Mesenchymal stem cell (in vitro differentiated cells and primary cell): Measurements from ENCODE around the gene CNBP.

Source experiments
- DNase-seq: peaks from one replicate; pipeline ENCODE4 v3.0.0-alpha.2; 2013
- H2AFZ ChIP-seq: one replicate; pipeline ENCODE4 v1.6.1; 2013; ENCODE audit warnings: low read depth, mild to moderate bottlenecking, control low read depth, inconsistent platforms, low read length, moderate library complexity
- H2AK5ac ChIP-seq: 2 replicates; pipeline ENCODE4 v1.6.1; 2013; ENCODE audit warnings: low read length, moderate library complexity, mild to moderate bottlenecking, inconsistent platforms; ENCODE audit not compliant: severe bottlenecking
- H2BK120ac ChIP-seq: one replicate; pipeline ENCODE4 v1.6.1; 2013; ENCODE audit warnings: low read depth, mild to moderate bottlenecking, inconsistent platforms, low read length, moderate library complexity
- H2BK12ac ChIP-seq, 2 experiments: one replicate each; pipeline ENCODE4 v1.6.1; 2013; ENCODE audit warnings: inconsistent platforms in 2 of 2, low read length in 2 of 2, mild to moderate bottlenecking in 2 of 2, moderate library complexity in 2 of 2, control low read depth in 1 of 2
- H2BK15ac ChIP-seq: one replicate; pipeline ENCODE4 v1.6.1; 2013; ENCODE audit warnings: mild to moderate bottlenecking, low read depth, inconsistent platforms; ENCODE audit not compliant: poor library complexity, severe bottlenecking
- H2BK5ac ChIP-seq: 2 replicates; pipeline ENCODE4 v1.6.1; 2013; ENCODE audit warnings: low read depth, mild to moderate bottlenecking, low read length, control low read depth, inconsistent platforms; ENCODE audit not compliant: poor library complexity, severe bottlenecking
- H3K14ac ChIP-seq, 2 experiments: one replicate each; pipeline ENCODE4 v1.6.1; 2013; ENCODE audit warnings: inconsistent platforms in 2 of 2, low read length in 2 of 2, control low read depth in 1 of 2, mild to moderate bottlenecking in 1 of 2, moderate library complexity in 1 of 2
- H3K18ac ChIP-seq, 2 experiments: one replicate each; pipeline ENCODE4 v1.6.1; 2013; ENCODE audit warnings: inconsistent platforms in 2 of 2, low read length in 2 of 2, control low read depth in 1 of 2, low read depth in 1 of 2, mild to moderate bottlenecking in 1 of 2
- H3K23ac ChIP-seq, 2 experiments: one replicate each; pipeline ENCODE4 v1.6.1; 2013; ENCODE audit warnings: inconsistent platforms in 2 of 2, low read length in 2 of 2, mild to moderate bottlenecking in 2 of 2, moderate library complexity in 2 of 2, control low read depth in 1 of 2
- H3K27ac ChIP-seq: 2 replicates; pipeline ENCODE4 v1.5.1; 2013; ENCODE audit warnings: mild to moderate bottlenecking, moderate library complexity, low read length, control low read depth, inconsistent platforms; ENCODE audit not compliant: poor library complexity, severe bottlenecking
- H3K27me3 ChIP-seq, 2 experiments: 2 replicates each; pipeline versions ENCODE4 v1.6.1 to v1.7.0; 2013; ENCODE audit warnings: low read length in 2 of 2, mild to moderate bottlenecking in 2 of 2, moderate library complexity in 2 of 2, control low read depth in 1 of 2, inconsistent platforms in 1 of 2; ENCODE audit not compliant: control insufficient read depth in 1 of 2, insufficient read depth in 1 of 2
- H3K36me3 ChIP-seq, 2 experiments: 2 replicates each; pipeline versions ENCODE4 v1.6.1 to v1.7.0; 2013; ENCODE audit warnings: low read length in 2 of 2, control low read depth in 1 of 2, inconsistent platforms in 1 of 2, low read depth in 1 of 2, mild to moderate bottlenecking in 1 of 2; ENCODE audit not compliant: insufficient read depth in 2 of 2, control insufficient read depth in 1 of 2
- H3K4ac ChIP-seq, 2 experiments: one replicate each; pipeline ENCODE4 v1.6.1; 2013; ENCODE audit warnings: inconsistent platforms in 2 of 2, low read length in 2 of 2, mild to moderate bottlenecking in 2 of 2, moderate library complexity in 2 of 2, control low read depth in 1 of 2, low read depth in 1 of 2
- H3K4me1 ChIP-seq: 2 replicates; pipeline ENCODE4 v1.6.1; 2013; ENCODE audit warnings: low read depth, low read length, control low read depth; ENCODE audit not compliant: control insufficient read depth, insufficient read depth
- H3K4me2 ChIP-seq: 2 replicates; pipeline ENCODE4 v1.6.1; 2013; ENCODE audit warnings: low read length, mild to moderate bottlenecking, inconsistent platforms; ENCODE audit not compliant: poor library complexity, severe bottlenecking
- H3K4me3 ChIP-seq, 2 experiments: 2 replicates each; pipeline versions ENCODE4 v1.5.1 to v1.7.0; 2013; ENCODE audit warnings: low read length in 2 of 2, mild to moderate bottlenecking in 2 of 2, control low read depth in 1 of 2, low read depth in 1 of 2; ENCODE audit not compliant: insufficient read depth in 1 of 2
- H3K79me1 ChIP-seq: replicated peaks from 2 replicates; pipeline ENCODE4 v1.6.1; 2013; ENCODE audit warnings: mild to moderate bottlenecking, control low read depth, low read length, inconsistent platforms; ENCODE audit not compliant: poor library complexity, severe bottlenecking
- H3K9ac ChIP-seq: 2 replicates; pipeline ENCODE4 v1.7.0; 2013; ENCODE audit warnings: mild to moderate bottlenecking, low read length, moderate library complexity
- H3K9me3 ChIP-seq: 2 replicates; pipeline ENCODE4 v1.7.0; 2013; ENCODE audit warnings: mild to moderate bottlenecking, low read length; ENCODE audit not compliant: control insufficient read depth
- H4K8ac ChIP-seq: one replicate; pipeline ENCODE4 v1.6.1; 2013; ENCODE audit warnings: inconsistent platforms, mild to moderate bottlenecking, low read length, moderate library complexity
- H4K91ac ChIP-seq: one replicate; pipeline ENCODE4 v1.6.1; 2013; ENCODE audit warnings: mild to moderate bottlenecking, low read length, inconsistent platforms
- WGBS: methylation state at CpG from one replicate; pipeline ENCODE4 v1.1.7; 2013; ENCODE audit warnings: mixed read lengths; 5-methylcytosine and 5-hydroxymethylcytosine counted together

CNBP gene

DNA sequence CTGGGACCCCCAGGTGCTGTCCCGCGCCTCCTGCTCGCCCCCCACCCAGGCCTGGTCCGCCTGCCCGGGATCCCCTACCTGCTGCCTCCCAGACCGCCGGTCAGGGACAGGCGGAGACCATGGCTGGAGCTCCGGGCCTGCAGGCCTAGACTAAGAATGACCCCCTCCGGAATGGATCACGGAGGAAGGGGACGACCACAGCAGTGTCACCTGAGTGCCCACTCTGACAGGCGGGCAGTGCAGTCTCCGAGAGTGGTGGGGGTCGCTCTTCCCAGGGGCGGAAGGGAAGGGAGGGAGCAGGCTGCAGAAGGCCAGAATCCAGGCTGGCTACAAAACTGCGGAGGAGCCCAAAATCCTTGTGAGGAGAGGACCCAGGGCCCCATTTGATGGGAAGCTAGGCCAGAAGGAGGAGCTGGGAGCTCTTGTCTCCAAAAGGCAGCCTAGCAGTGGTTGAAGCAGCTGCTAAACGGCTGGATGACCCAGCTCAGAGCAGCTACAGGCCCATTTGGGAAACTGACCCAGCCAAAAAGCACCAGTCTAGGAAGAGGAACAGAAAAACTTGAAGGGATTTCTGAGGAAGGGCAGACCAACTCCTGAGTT, 61.2 kb downstream of the CNBP start:
- Histone ChIP-seq H2BK5ac (no peak overlapping the region), H3K27me3 (no peaks in the 10 kb centered on the region), H3K79me1 (peaks cover 1% of the 10 kb centered on the region), H2BK12ac (peak overlapping the region in 1 of 2 experiments; percentile 94), H3K9ac (no peak overlapping the region), H3K4me3 (peak overlapping the region in 1 of 2 experiments; percentile 69), H3K27ac (peak overlapping the region; percentile 23), H3K4me2 (peak overlapping the region; percentile 77), H3K14ac (no peak overlapping the region), H4K91ac (peak overlapping the region; percentile 71), H2BK15ac (peak overlapping the region; percentile 97), H3K9me3 (no peaks in the 10 kb centered on the region), H2AFZ (peak overlapping the region; percentile 58), H2AK5ac (peak overlapping the region; percentile 38), H3K18ac (peak overlapping the region; percentile 47 to 98), H4K8ac (peak overlapping the region; percentile 90), H2BK120ac (peak overlapping the region; percentile 87), H3K4ac (peak overlapping the region in 1 of 2 experiments; percentile 59), H3K4me1 (peaks cover 19% of the 10 kb centered on the region), H3K23ac (peak overlapping the region in 1 of 2 experiments; percentile 70), H3K36me3 (peaks cover 15 to 25% of the 10 kb centered on the region in 2 experiments)
- WGBS, result 33% methylated on average over 18 of the region's 18 CpGs
- peak; percentile 37 for DNase-seq

DNA sequence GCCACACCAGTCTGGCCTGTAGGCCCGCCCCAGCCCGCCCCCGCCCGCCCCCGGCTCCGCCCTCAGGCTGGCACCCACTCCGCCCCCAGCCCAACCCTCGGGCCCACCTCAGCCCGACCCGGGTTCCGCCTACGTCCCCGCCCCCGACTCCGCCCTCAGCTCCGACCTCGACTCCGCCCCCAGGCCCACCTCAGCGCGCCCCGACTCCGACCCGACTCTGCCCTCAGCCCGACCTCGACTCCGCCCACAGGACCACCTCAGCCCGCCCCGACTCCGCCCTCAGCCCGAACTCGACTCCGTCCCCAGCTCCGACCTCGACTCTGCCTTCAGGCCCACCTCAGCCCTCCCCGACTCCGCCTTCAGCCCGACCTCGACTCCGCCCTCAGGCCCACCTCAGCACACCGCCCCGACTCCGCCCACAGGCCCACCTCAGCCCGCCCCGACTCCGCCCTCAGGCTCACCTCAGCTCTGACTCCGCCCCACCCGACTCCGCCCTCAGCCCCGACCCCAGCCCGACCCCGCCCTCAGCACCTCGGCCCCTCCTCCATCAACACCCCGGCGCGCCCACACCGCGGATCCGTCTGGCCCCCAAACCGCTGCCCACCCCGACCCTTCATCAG, 61.8 kb downstream of the CNBP start, which contains the start of gene RAB43:
Gene RAB43 (minus strand): TSS at position 13 of the 620 bp plus-strand sequence. CDS start 315 bp downstream, outside the sequence.
- peak; percentile 82 for DNase-seq
- peak within 1 kb of the TSS; percentile 38 for H2AK5ac ChIP-seq
- H3K4me1 ChIP-seq, result peaks cover 19% of the 10 kb centered on the region
- peak within 1 kb of the TSS; percentile 98 for H3K18ac ChIP-seq
- H3K23ac ChIP-seq, result peak within 1 kb of the TSS; percentile 5 to 96
- H3K4ac ChIP-seq, result peak within 1 kb of the TSS; percentile 86 to 96
- peak within 1 kb of the TSS; percentile 88 for H4K91ac ChIP-seq
- peak within 1 kb of the TSS in 1 of 2 experiments; percentile 94 for H2BK12ac ChIP-seq
- H2BK5ac ChIP-seq, result no peak within 1 kb of the TSS
- peak within 1 kb of the TSS; percentile 97 for H2BK15ac ChIP-seq
- H3K9me3 ChIP-seq, result no peaks in the 10 kb centered on the region
- peaks cover 1% of the 10 kb centered on the region for H3K79me1 ChIP-seq
- 1% methylated on average over 54 of the region's 60 CpGs for WGBS
- peak within 1 kb of the TSS; percentile 93 for H2BK120ac ChIP-seq
- H3K4me2 ChIP-seq, result peak within 1 kb of the TSS; percentile 93
- H3K27ac ChIP-seq, result peak within 1 kb of the TSS; percentile 86
- H3K14ac ChIP-seq, result peak within 1 kb of the TSS; percentile 95 to 96
- no peaks in the 10 kb centered on the region for H3K27me3 ChIP-seq
- peak within 1 kb of the TSS; percentile 85 to 87 for H3K4me3 ChIP-seq
- peak within 1 kb of the TSS; percentile 90 for H4K8ac ChIP-seq
- peaks cover 14 to 21% of the 10 kb centered on the region in 2 experiments for H3K36me3 ChIP-seq
- H2AFZ ChIP-seq, result peak within 1 kb of the TSS; percentile 90
- H3K9ac ChIP-seq, result peak within 1 kb of the TSS; percentile 88

DNA sequence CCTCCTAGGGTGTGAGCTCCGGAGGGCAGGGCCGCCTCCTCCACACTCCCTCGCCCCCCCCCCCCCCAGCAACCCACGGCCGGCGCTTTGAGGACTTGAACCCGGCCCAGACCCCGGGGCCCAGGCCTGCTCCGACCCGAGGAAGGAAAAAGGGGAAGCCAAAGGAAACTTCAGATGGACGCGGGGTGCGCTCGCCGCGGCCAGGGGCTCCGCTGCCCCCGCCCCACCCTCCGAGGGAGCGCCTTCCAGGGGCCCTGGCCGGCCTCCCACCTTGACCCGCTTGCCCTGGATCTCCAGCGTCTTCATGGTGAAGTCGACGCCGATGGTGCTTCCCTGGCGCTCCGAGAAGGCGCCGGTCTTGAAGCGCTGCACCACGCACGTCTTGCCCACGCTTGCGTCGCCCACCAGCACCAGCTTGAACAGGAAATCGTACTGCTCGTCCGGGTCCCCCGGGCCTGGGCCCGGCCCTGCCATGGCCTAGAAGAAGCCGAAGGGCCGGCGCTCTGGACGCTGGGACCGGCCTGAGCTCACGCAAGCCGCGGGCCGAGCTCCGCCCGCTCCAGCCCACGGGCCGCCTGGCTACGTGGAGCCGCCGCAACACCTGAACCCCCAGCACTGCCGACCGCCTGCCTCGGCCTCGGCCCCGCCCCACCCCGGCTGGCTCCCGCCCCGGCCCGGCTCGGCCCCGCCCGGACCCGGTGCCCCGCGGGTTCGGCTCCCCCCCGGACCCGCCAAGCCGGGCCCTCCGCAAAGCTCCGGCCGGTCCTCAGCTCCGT, 62.5 kb downstream of the CNBP start:
- Histone ChIP-seq H2BK15ac (peak overlapping the region; percentile 77), H3K18ac (peak overlapping the region; percentile 96), H2BK5ac (no peak overlapping the region), H3K9me3 (no peaks in the 10 kb centered on the region), H3K27ac (peak overlapping the region; percentile 86), H2AK5ac (no peak overlapping the region), H3K4me2 (peak overlapping the region; percentile 93), H2BK12ac (peak overlapping the region in 1 of 2 experiments; percentile 86), H2BK120ac (peak overlapping the region; percentile 93), H3K23ac (peak overlapping the region; percentile 5 to 59), H3K4me1 (peaks cover 22% of the 10 kb centered on the region), H3K9ac (peak overlapping the region; percentile 88), H3K4me3 (peak overlapping the region; percentile 85 to 87), H3K36me3 (peaks cover 13 to 14% of the 10 kb centered on the region in 2 experiments), H3K27me3 (no peaks in the 10 kb centered on the region), H4K91ac (peak overlapping the region; percentile 87), H3K14ac (peak overlapping the region; percentile 95 to 96), H3K4ac (peak overlapping the region; percentile 86 to 96), H2AFZ (peak overlapping the region; percentile 65), H3K79me1 (peaks cover 1% of the 10 kb centered on the region), H4K8ac (peak overlapping the region; percentile 87)
- DNase-seq, result peak; percentile 50
- under 1% methylated on average over 47 of the region's 80 CpGs for WGBS
